GM23338 (cell line): ENCODE data around the gene C19orf47. TPM values are rescaled to one million over a fixed set of nuclear protein-coding genes. Genes with fewer than 3 reads are reported as not detected.

Experiments used
- ATAC-seq: fragments of 200-7000 bp; cut with Tn5 transposase; 3 replicates; pipeline ENCODE4 v1.9.1; 2020
- DNase-seq: peaks from one replicate; pipeline ENCODE4 v3.0.0-alpha.2; 2015; ENCODE audit warnings: low spot score
- H2AFZ ChIP-seq: fragments of 200-600 bp; sonication (generic); 2 replicates; pipeline ENCODE4 v1.8.0; 2016; ENCODE audit warnings: antibody characterized with exemption, mild to moderate bottlenecking, moderate library complexity
- H3F3A ChIP-seq: fragments of 200-600 bp; sonication (generic); replicated peaks from 2 replicates; pipeline ENCODE4 v1.8.0; 2017; ENCODE audit warnings: antibody characterized with exemption, mixed run types, low read depth
- H3K27ac ChIP-seq: fragments of 200-600 bp; sonication (generic); 2 replicates; pipeline ENCODE4 v1.6.1; 2016; ENCODE audit warnings: low read depth
- H3K27me3 ChIP-seq: fragments of 200-600 bp; sonication (generic); 2 replicates; pipeline ENCODE4 v1.8.0; 2016; ENCODE audit warnings: mild to moderate bottlenecking, mixed run types, moderate library complexity; ENCODE audit not compliant: insufficient read depth
- H3K36me3 ChIP-seq: fragments of 200-600 bp; sonication (generic); 2 replicates; pipeline ENCODE4 v1.8.0; 2016; ENCODE audit warnings: mild to moderate bottlenecking; ENCODE audit not compliant: insufficient read depth
- H3K4me1 ChIP-seq: fragments of 200-600 bp; sonication (generic); 2 replicates; pipeline ENCODE4 v1.8.0; 2016; ENCODE audit warnings: mild to moderate bottlenecking, moderate library complexity; ENCODE audit not compliant: insufficient read depth
- H3K4me2 ChIP-seq: fragments of 200-600 bp; sonication (generic); 2 replicates; pipeline ENCODE4 v1.7.1; 2017; ENCODE audit warnings: mixed run types
- H3K4me3 ChIP-seq: fragments of 200-600 bp; sonication (generic); 2 replicates; pipeline ENCODE4 v1.6.1; 2016; ENCODE audit warnings: mixed run types
- H3K79me2 ChIP-seq: fragments of 200-600 bp; sonication (generic); replicated peaks from 2 replicates; pipeline ENCODE4 v1.8.0; 2017; ENCODE audit warnings: mild to moderate bottlenecking; ENCODE audit not compliant: insufficient read depth
- H3K9me2 ChIP-seq: fragments of 200-600 bp; sonication (generic); 2 replicates; pipeline ENCODE4 v1.8.0; 2017; ENCODE audit not compliant: insufficient read depth
- H4K20me1 ChIP-seq: fragments of 200-600 bp; sonication (generic); replicated peaks from 2 replicates; pipeline ENCODE4 v1.8.0; 2017; ENCODE audit warnings: mild to moderate bottlenecking; ENCODE audit not compliant: insufficient read depth
- H3K27ac Mint-ChIP-seq: 2 replicates; pipeline ENCODE4 v1.8.0; 2020; ENCODE audit warnings: inconsistent platforms, mild to moderate bottlenecking, moderate library complexity, mixed read lengths
- H3K27me3 Mint-ChIP-seq: 3 replicates; pipeline ENCODE4 v1.8.0; 2022; ENCODE audit warnings: low read depth, mild to moderate bottlenecking, moderate library complexity, mixed read lengths, inconsistent platforms; ENCODE audit not compliant: insufficient read depth, poor library complexity
- H3K36me3 Mint-ChIP-seq: 3 replicates; pipeline ENCODE4 v1.8.0; 2021; ENCODE audit warnings: low read depth, mild to moderate bottlenecking, inconsistent platforms, moderate library complexity, mixed read lengths
- H3K4me1 Mint-ChIP-seq: 3 replicates; pipeline ENCODE4 v1.8.0; 2020; ENCODE audit warnings: mild to moderate bottlenecking, inconsistent platforms, mixed read lengths
- H3K4me3 Mint-ChIP-seq: 3 replicates; pipeline ENCODE4 v1.8.0; 2021; ENCODE audit warnings: moderate library complexity, mild to moderate bottlenecking, inconsistent platforms, mixed read lengths
- H3K9me3 Mint-ChIP-seq: 3 replicates; pipeline ENCODE4 v1.8.0; 2020; ENCODE audit warnings: moderate library complexity, mild to moderate bottlenecking, inconsistent platforms, mixed read lengths
- EZH2phosphoT487 ChIP-seq: fragments of 200-600 bp; sonication (generic); IDR thresholded peaks from one replicate; pipeline ENCODE4 v1.8.1; 2018; ENCODE audit warnings: antibody characterized with exemption; ENCODE audit not compliant: unreplicated experiment
- JUNB ChIP-seq: IDR thresholded peaks from one replicate; pipeline ENCODE4 v1.6.1; 2016; ENCODE audit warnings: antibody characterized with exemption; ENCODE audit not compliant: unreplicated experiment
- NANOG ChIP-seq: IDR thresholded peaks from 2 replicates; pipeline ENCODE4 v1.6.1; 2016; ENCODE audit warnings: antibody characterized with exemption, borderline replicate concordance
- POLR2AphosphoS5 ChIP-seq: IDR thresholded peaks from 2 replicates; pipeline ENCODE4 v1.6.1; 2016; ENCODE audit warnings: antibody characterized with exemption, low read depth
- ZNF331 ChIP-seq: fragments of 250-450 bp; sonication (Bioruptor Pico); IDR thresholded peaks from 2 replicates; pipeline ENCODE4 v1.5.0; 2020; ENCODE audit warnings: low read depth, mild to moderate bottlenecking, moderate library complexity
- polyA plus RNA-seq: library from polyadenylated mRNA; unstranded; fragments of >200 nt; fragmentation: Nextera tagmentation; extraction: Ambion mirVana; gene quantifications from 2 replicates; pipeline ENCODE4 v1.2.1, GENCODE V29; 2016
- total RNA-seq: library from RNA; depleted of rRNA; stranded (reverse); fragments of >200 nt; shearing (Covaris generic); gene quantifications from 2 replicates; pipeline ENCODE4 v1.2.3, GENCODE V29; 2014
- TF ChIP-seq, protein P1 (sequence below), 2 experiments: fragments of 200-600 bp in 1 of 2; sonication (generic) in 1 of 2; conservative IDR thresholded peaks; 2 replicates each; pipeline versions ENCODE4 v1.5.1 to v1.6.1; 2016 to 2017; ENCODE audit warnings: antibody characterized with exemption in 2 of 2, low read depth in 2 of 2, mild to moderate bottlenecking in 2 of 2, moderate library complexity in 1 of 2
- TF ChIP-seq, protein P2 (sequence below): IDR thresholded peaks from 2 replicates; pipeline ENCODE4 v1.6.1; 2016; ENCODE audit warnings: antibody characterized with exemption
- TF ChIP-seq, protein P3 (sequence below): fragments of 250-450 bp; sonication (Bioruptor Pico); IDR thresholded peaks from 2 replicates; pipeline ENCODE4 v1.5.0; 2020; ENCODE audit warnings: mild to moderate bottlenecking, moderate library complexity

C19orf47 gene
- total and polyA plus RNA-seq, 2 experiments from 2014 or later: 13.1 to 26.6 TPM

DNA sequence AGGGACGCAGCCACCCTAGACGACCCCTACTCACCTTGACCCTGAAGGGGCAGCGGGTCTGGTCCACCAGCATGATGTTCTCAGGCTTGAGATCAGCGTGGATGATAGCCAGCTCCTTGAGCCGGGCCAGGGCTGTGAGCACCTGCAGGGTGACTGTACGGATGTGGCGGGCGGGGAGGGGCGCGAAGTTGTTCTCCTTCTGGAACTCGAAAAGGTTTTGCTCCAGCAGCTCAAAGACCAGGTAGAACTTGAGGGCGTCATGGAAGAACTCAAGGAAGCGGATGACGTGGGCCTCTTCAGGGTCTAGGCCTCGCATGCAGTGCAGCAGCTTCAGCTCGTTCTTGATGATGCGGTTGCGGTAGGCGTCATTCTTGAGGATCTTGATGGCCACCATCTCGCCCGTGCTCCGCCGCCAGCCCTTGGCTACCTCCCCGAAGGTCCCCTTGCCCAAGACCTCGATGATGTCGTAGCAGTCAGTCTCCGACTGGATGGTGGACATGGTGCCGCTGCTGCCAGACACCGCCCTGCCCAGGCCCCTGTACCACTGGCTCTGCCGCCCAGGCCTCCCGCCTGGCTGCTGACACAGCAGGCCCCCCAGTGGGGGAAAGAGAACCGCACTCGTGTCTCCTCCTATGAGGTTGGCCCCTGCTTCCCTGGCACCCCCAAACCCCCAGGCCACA lies 41.3 kb upstream of the C19orf47 start:
- Histone ChIP-seq H2AFZ (no peak overlapping the region), H3K36me3 (no peaks in the 10 kb centered on the region), H3K4me2 (no peak overlapping the region), H3K27me3 (no peaks in the 10 kb centered on the region), H3K79me2 (no peaks in the 10 kb centered on the region), H3K4me1 (no peaks in the 10 kb centered on the region; the same call in 1 of the 2 replicates), H3F3A (no peaks in the 10 kb centered on the region), H3K4me3 (no peak overlapping the region), H3K27ac (no peak overlapping the region), H3K9me2 (no peaks in the 10 kb centered on the region), H4K20me1 (no peaks in the 10 kb centered on the region)
- H3K4me3 Mint-ChIP-seq: no peak overlapping the region
- no peaks in the 10 kb centered on the region for H3K36me3 Mint-ChIP-seq
- DNase-seq (no peak), ATAC-seq (no peak)
- H3K27me3 Mint-ChIP-seq: peaks cover 8% of the 10 kb centered on the region
- no peaks in the 10 kb centered on the region for H3K9me3 Mint-ChIP-seq
- no peak for TF ChIP-seq NANOG
- TF ChIP-seq POLR2AphosphoS5: no peak
- no peak for TF ChIP-seq EZH2phosphoT487
- TF ChIP-seq, protein P1, sequence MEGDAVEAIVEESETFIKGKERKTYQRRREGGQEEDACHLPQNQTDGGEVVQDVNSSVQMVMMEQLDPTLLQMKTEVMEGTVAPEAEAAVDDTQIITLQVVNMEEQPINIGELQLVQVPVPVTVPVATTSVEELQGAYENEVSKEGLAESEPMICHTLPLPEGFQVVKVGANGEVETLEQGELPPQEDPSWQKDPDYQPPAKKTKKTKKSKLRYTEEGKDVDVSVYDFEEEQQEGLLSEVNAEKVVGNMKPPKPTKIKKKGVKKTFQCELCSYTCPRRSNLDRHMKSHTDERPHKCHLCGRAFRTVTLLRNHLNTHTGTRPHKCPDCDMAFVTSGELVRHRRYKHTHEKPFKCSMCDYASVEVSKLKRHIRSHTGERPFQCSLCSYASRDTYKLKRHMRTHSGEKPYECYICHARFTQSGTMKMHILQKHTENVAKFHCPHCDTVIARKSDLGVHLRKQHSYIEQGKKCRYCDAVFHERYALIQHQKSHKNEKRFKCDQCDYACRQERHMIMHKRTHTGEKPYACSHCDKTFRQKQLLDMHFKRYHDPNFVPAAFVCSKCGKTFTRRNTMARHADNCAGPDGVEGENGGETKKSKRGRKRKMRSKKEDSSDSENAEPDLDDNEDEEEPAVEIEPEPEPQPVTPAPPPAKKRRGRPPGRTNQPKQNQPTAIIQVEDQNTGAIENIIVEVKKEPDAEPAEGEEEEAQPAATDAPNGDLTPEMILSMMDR (conservative IDR thresholded peaks at IDR 0.05; ENCODE audit: low read depth in 2 of 2): no peak
- no peak for TF ChIP-seq ZNF331 (CRISPR knock-in tag)
- TF ChIP-seq, protein P2, sequence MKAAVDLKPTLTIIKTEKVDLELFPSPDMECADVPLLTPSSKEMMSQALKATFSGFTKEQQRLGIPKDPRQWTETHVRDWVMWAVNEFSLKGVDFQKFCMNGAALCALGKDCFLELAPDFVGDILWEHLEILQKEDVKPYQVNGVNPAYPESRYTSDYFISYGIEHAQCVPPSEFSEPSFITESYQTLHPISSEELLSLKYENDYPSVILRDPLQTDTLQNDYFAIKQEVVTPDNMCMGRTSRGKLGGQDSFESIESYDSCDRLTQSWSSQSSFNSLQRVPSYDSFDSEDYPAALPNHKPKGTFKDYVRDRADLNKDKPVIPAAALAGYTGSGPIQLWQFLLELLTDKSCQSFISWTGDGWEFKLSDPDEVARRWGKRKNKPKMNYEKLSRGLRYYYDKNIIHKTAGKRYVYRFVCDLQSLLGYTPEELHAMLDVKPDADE: no peak
- TF ChIP-seq, protein P3, sequence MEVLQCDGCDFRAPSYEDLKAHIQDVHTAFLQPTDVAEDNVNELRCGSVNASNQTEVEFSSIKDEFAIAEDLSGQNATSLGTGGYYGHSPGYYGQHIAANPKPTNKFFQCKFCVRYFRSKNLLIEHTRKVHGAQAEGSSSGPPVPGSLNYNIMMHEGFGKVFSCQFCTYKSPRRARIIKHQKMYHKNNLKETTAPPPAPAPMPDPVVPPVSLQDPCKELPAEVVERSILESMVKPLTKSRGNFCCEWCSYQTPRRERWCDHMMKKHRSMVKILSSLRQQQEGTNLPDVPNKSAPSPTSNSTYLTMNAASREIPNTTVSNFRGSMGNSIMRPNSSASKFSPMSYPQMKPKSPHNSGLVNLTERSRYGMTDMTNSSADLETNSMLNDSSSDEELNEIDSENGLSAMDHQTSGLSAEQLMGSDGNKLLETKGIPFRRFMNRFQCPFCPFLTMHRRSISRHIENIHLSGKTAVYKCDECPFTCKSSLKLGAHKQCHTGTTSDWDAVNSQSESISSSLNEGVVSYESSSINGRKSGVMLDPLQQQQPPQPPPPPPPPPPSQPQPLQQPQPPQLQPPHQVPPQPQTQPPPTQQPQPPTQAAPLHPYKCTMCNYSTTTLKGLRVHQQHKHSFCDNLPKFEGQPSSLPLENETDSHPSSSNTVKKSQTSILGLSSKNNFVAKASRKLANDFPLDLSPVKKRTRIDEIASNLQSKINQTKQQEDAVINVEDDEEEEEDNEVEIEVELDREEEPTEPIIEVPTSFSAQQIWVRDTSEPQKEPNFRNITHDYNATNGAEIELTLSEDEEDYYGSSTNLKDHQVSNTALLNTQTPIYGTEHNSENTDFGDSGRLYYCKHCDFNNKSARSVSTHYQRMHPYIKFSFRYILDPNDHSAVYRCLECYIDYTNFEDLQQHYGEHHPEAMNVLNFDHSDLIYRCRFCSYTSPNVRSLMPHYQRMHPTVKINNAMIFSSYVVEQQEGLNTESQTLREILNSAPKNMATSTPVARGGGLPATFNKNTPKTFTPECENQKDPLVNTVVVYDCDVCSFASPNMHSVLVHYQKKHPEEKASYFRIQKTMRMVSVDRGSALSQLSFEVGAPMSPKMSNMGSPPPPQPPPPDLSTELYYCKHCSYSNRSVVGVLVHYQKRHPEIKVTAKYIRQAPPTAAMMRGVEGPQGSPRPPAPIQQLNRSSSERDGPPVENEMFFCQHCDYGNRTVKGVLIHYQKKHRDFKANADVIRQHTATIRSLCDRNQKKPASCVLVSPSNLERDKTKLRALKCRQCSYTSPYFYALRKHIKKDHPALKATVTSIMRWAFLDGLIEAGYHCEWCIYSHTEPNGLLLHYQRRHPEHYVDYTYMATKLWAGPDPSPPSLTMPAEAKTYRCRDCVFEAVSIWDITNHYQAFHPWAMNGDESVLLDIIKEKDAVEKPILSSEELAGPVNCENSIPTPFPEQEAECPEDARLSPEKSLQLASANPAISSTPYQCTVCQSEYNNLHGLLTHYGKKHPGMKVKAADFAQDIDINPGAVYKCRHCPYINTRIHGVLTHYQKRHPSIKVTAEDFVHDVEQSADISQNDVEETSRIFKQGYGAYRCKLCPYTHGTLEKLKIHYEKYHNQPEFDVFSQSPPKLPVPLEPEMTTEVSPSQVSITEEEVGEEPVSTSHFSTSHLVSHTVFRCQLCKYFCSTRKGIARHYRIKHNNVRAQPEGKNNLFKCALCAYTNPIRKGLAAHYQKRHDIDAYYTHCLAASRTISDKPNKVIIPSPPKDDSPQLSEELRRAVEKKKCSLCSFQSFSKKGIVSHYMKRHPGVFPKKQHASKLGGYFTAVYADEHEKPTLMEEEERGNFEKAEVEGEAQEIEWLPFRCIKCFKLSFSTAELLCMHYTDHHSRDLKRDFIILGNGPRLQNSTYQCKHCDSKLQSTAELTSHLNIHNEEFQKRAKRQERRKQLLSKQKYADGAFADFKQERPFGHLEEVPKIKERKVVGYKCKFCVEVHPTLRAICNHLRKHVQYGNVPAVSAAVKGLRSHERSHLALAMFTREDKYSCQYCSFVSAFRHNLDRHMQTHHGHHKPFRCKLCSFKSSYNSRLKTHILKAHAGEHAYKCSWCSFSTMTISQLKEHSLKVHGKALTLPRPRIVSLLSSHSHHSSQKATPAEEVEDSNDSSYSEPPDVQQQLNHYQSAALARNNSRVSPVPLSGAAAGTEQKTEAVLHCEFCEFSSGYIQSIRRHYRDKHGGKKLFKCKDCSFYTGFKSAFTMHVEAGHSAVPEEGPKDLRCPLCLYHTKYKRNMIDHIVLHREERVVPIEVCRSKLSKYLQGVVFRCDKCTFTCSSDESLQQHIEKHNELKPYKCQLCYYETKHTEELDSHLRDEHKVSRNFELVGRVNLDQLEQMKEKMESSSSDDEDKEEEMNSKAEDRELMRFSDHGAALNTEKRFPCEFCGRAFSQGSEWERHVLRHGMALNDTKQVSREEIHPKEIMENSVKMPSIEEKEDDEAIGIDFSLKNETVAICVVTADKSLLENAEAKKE (CRISPR knock-in tag): no peak
- TF ChIP-seq JUNB: no peak
- peaks cover 12% of the 10 kb centered on the region for H3K4me1 Mint-ChIP-seq
- H3K27ac Mint-ChIP-seq: no peak overlapping the region
